Parathyroid adenoma (tissue), 2 donors: ENCODE results near the gene ASPDH.
A peak's percentile ranks its signal among the peaks of the same experiment; 100 is the strongest.

ENCODE experiments used
- H2AFZ ChIP-seq: fragments of 300-600 bp; sonication (generic); one replicate; pipeline ENCODE4 v1.7.0; 2017; ENCODE audit warnings: antibody characterized with exemption, mild to moderate bottlenecking
- H3K27ac ChIP-seq: fragments of 300-600 bp; sonication (generic); one replicate; pipeline ENCODE4 v1.7.0; 2017
- H3K27me3 ChIP-seq: fragments of 300-600 bp; sonication (generic); one replicate; pipeline ENCODE4 v1.7.0; 2017; ENCODE audit warnings: low read length; ENCODE audit not compliant: control insufficient read depth, insufficient read depth
- H3K36me3 ChIP-seq: fragments of 300-600 bp; sonication (generic); one replicate; pipeline ENCODE4 v1.7.0; 2017; ENCODE audit warnings: low read length; ENCODE audit not compliant: control insufficient read depth, insufficient read depth
- H3K4me1 ChIP-seq: fragments of 300-600 bp; sonication (generic); one replicate; pipeline ENCODE4 v1.7.0; 2017; ENCODE audit warnings: control low read depth
- H3K4me2 ChIP-seq: fragments of 300-600 bp; sonication (generic); one replicate; pipeline ENCODE4 v1.7.0; 2017; ENCODE audit warnings: low read length
- H3K4me3 ChIP-seq: fragments of 300-600 bp; sonication (generic); one replicate; pipeline ENCODE4 v1.7.0; 2017; ENCODE audit warnings: low read depth, low read length
- H3K79me2 ChIP-seq: fragments of 300-600 bp; sonication (generic); one replicate; pipeline ENCODE4 v1.7.0; 2017; ENCODE audit warnings: control low read depth
- H3K9ac ChIP-seq: fragments of 300-600 bp; sonication (generic); one replicate; pipeline ENCODE4 v1.7.0; 2017; ENCODE audit warnings: mild to moderate bottlenecking
- H3K9me3 ChIP-seq: fragments of 300-600 bp; sonication (generic); one replicate; pipeline ENCODE4 v1.7.0; 2017; ENCODE audit warnings: low read length; ENCODE audit not compliant: control insufficient read depth
- TF ChIP-seq, protein P1 (sequence below): fragments of 300-600 bp; sonication (generic); IDR thresholded peaks from one replicate; pipeline ENCODE4 v1.7.0; 2017; ENCODE audit warnings: antibody characterized with exemption, mild to moderate bottlenecking
- donor health status: primary hyperparathyroidism.

The ASPDH gene

DNA sequence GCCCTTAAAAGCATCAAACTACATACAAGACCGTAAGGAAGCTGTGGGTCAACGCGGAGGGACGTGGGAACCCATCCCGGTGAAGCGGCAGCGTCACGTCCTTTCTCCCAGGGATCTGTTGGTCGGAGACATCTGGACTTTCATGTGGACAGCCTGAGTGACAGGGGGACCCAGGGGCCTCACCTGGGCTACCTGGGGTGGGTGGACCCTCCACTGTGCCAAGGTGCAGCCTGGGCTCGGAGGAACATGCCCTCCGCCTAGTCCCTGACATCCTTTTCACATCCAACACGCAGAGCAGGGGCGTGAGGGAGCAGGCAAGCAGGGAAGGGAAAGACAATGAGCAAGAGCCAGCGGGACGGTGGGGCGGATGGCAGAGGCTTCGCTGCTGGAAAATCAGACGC, 23.3 kb downstream of the ASPDH start:
- TF ChIP-seq, protein P1, sequence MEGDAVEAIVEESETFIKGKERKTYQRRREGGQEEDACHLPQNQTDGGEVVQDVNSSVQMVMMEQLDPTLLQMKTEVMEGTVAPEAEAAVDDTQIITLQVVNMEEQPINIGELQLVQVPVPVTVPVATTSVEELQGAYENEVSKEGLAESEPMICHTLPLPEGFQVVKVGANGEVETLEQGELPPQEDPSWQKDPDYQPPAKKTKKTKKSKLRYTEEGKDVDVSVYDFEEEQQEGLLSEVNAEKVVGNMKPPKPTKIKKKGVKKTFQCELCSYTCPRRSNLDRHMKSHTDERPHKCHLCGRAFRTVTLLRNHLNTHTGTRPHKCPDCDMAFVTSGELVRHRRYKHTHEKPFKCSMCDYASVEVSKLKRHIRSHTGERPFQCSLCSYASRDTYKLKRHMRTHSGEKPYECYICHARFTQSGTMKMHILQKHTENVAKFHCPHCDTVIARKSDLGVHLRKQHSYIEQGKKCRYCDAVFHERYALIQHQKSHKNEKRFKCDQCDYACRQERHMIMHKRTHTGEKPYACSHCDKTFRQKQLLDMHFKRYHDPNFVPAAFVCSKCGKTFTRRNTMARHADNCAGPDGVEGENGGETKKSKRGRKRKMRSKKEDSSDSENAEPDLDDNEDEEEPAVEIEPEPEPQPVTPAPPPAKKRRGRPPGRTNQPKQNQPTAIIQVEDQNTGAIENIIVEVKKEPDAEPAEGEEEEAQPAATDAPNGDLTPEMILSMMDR: no peak
- Histone ChIP-seq H3K9ac (no peak overlapping the region), H3K4me2 (no peak overlapping the region), H3K79me2 (peaks cover 5% of the 10 kb centered on the region), H3K4me3 (no peak overlapping the region), H3K27me3 (peaks cover 6% of the 10 kb centered on the region), H3K27ac (no peak overlapping the region), H3K9me3 (peaks cover 5% of the 10 kb centered on the region), H3K4me1 (peaks cover 3% of the 10 kb centered on the region), H2AFZ (no peak overlapping the region), H3K36me3 (no peaks in the 10 kb centered on the region)

DNA sequence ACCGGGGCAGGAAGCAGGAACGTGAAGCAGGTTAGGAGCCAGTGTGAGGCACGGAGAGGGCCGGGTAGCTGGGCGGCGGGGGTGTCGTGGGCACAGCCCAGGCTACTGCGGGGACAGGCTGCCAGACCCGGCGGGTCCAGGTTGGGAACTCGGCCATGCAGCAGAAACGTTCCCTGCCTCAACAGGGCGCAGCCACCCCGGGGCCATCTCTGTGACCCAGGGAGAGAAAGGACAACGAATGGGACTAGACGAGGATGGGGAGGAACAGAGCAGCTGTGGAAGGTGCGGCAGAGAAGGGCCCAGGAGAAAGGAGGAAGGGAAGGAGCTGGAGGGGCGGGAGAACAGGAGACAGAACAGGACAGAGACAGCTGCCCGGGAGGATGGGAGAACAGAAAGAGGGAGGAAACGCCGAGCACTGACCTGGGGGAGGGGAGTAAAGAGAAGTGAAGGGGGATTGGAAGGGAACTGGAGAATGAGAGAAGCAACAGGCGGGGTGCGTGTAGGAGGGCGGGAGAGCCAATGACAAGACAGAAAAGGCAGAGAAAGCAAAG, 24.2 kb downstream of the ASPDH start:
- H3K4me2 ChIP-seq: no peak overlapping the region
- peaks cover 6% of the 10 kb centered on the region for H3K27me3 ChIP-seq
- H3K9ac ChIP-seq: no peak overlapping the region
- peaks cover 5% of the 10 kb centered on the region for H3K79me2 ChIP-seq
- H3K4me1 ChIP-seq: peaks cover 3% of the 10 kb centered on the region
- TF ChIP-seq, protein P1: no peak
- H2AFZ ChIP-seq: no peak overlapping the region
- H3K4me3 ChIP-seq: no peak overlapping the region
- H3K36me3 ChIP-seq: no peaks in the 10 kb centered on the region
- no peak overlapping the region for H3K27ac ChIP-seq
- peaks cover 5% of the 10 kb centered on the region for H3K9me3 ChIP-seq

DNA sequence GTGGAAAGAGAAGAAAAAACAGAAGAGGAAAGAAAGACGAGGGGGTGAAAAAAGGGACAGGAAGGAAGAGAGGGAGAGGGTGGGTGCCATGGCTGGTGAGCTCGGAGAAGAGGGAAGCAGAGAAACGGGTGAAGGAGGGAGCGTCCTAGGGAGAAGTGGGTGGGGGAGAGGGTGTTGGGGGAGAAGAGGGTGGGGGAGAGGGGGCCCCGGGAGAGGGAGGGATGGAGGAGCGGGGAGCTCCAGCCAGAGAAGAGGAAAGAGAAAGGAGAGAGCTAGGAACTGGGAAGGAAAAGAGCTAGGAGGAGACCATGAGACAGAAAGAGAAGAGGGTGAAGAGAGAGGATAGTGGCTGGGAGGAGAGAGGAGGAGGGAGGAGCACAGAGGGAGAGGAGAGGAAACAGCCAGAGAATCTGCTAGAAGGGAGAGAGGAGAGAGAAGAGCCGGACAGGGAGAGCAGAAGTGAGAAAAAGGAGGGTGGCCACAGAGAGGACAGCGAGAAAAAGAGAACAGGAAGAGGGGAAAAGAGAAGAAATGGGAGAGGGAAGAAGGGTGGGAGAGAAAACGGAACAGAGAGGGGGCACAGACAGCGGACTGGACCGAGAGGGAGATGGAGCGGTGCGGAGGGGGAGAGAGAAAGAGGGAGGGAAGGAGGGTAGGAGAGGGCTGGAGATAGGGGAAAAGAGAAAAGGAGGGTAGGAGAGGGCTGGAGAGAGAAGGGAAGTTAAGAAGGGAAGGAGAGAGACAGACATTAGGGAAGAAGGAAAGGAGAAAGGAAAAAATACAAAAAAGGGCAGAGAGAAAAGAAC, 25.1 kb downstream of the ASPDH start:
- H3K4me2 ChIP-seq: no peak overlapping the region
- no peak overlapping the region for H2AFZ ChIP-seq
- H3K27ac ChIP-seq: no peak overlapping the region
- peaks cover 6% of the 10 kb centered on the region for H3K27me3 ChIP-seq
- TF ChIP-seq, protein P1: no peak
- peaks cover 5% of the 10 kb centered on the region for H3K9me3 ChIP-seq
- H3K4me1 ChIP-seq: peaks cover 3% of the 10 kb centered on the region
- no peak overlapping the region for H3K4me3 ChIP-seq
- H3K36me3 ChIP-seq: no peaks in the 10 kb centered on the region
- peaks cover 5% of the 10 kb centered on the region for H3K79me2 ChIP-seq
- H3K9ac ChIP-seq: no peak overlapping the region

DNA sequence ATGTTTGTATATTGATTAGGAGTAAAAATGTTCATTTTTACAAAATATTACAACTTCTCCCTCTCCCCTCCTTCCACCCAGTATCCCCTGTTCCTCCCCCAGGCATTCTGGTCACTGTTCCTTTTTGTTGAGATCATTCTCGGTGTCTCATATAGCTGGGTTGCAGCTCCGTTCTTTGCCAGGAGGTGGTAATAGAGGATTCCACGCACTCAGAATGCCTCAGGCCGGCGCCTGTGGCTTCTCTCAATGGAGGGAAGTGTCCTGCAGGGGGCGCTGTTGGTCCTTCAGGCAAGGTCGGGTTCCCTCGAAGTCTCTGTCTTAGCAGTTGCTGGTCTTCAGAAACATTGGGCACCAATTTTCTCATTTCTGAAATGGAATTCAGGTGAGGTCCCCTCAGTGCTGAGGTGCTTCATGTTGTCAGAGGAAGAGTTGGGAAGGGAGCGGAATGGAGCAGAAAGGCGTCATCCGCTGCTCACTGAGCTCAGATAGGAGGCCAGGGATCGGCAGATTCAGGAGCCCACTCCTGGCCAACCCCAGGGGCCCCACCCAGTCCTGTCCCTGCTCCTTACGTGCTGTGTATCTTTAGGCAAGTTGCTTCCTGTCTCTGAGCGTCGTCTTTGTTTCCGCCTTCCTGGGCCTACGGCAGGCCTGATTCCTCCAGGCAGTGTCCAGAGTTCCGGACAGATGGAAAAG, 26.7 kb downstream of the ASPDH start:
- H3K79me2 ChIP-seq: peaks cover 5% of the 10 kb centered on the region
- peaks cover 6% of the 10 kb centered on the region for H3K27me3 ChIP-seq
- H3K36me3 ChIP-seq: no peaks in the 10 kb centered on the region
- H3K4me3 ChIP-seq: no peak overlapping the region
- H3K4me2 ChIP-seq: no peak overlapping the region
- H2AFZ ChIP-seq: no peak overlapping the region
- no peak overlapping the region for H3K9ac ChIP-seq
- TF ChIP-seq, protein P1: peak; percentile 12
- H3K4me1 ChIP-seq: peaks cover 3% of the 10 kb centered on the region
- H3K27ac ChIP-seq: no peak overlapping the region
- H3K9me3 ChIP-seq: peaks cover 5% of the 10 kb centered on the region
